Measurements from ENCODE around the gene CREB3L2.
"Not testable (repeated sequence)": the region's sequence is repeated elsewhere in the genome, so short reads cannot be mapped to it uniquely, and the experiment has no call there.

The CREB3L2 gene

DNA sequence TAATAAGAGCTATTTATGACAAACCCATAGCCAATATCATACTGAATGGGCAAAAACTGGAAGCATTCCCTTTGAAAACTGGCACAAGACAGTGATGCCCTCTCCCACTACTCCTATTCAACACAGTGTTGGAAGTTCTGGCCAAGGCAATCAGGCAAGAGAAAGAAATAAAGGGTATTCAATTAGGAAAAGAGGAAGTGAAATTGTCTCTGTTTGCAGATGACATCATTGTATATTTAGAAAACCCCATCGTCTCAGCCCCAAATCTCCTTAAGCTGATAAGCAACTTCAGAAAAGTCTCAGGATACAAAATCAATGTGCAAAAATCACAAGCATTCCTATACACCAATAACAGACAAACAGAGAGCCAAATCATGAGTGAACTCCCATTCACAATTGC, 38.2 kb upstream of the CREB3L2 start:
- not testable (repeated sequence) for H4K91ac ChIP-seq (ENCODE audit: low read length); H4K8ac ChIP-seq (ENCODE audit: low read length); H3K36me3 ChIP-seq (ENCODE audit: control insufficient read depth in 1 of 2, insufficient read depth in 2 of 2, low read depth in 1 of 2, low read length in 2 of 2); H3K9me3 ChIP-seq (ENCODE audit: control insufficient read depth, low read length); H3K4me1 ChIP-seq (ENCODE audit: control insufficient read depth, insufficient read depth, low read depth, low read length); H3K14ac ChIP-seq (ENCODE audit: low read length in 2 of 2); H2BK5ac ChIP-seq (ENCODE audit: low read depth, low read length, poor library complexity, severe bottlenecking); H3K4me2 ChIP-seq (ENCODE audit: low read length, poor library complexity, severe bottlenecking); H3K23ac ChIP-seq (ENCODE audit: low read length in 2 of 2); H3K18ac ChIP-seq (ENCODE audit: low read depth in 1 of 2, low read length in 2 of 2); H3K4me3 ChIP-seq (ENCODE audit: insufficient read depth in 1 of 2, low read depth in 1 of 2, low read length in 2 of 2); H2BK120ac ChIP-seq (ENCODE audit: low read depth, low read length); H2AFZ ChIP-seq (ENCODE audit: low read depth, low read length); H2BK12ac ChIP-seq (ENCODE audit: low read length in 2 of 2); H3K4ac ChIP-seq (ENCODE audit: low read depth in 1 of 2, low read length in 2 of 2); H3K27me3 ChIP-seq (ENCODE audit: control insufficient read depth in 1 of 2, insufficient read depth in 1 of 2, low read length in 2 of 2); H3K27ac ChIP-seq (ENCODE audit: low read length, poor library complexity, severe bottlenecking); H3K79me1 ChIP-seq (replicated peaks; ENCODE audit: low read length, poor library complexity, severe bottlenecking); H2BK15ac ChIP-seq (ENCODE audit: low read depth, poor library complexity, severe bottlenecking); DNase-seq; H2AK5ac ChIP-seq (ENCODE audit: low read length, severe bottlenecking); H3K9ac ChIP-seq (ENCODE audit: low read length)
- 72% methylated on average over 1 of the region's 1 CpG for WGBS

DNA sequence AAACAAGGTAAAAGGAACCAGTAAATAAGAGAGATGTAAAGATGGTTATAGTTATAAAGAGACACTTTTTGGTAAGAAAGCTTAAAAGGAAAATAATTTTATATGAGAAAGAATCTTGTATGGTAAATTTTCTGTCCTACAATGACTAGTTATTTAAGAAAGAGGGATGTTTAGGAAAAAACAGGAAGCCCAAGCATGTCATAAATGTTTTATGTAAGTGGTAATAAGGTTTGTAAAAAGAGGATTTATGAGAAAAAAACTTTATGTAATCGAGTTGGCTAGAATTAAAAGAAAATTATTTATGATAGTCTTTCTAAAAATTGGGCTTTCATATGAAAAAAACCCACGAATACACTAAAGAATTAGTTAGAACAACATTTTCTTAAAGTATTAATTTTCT, 34.2 kb upstream of the CREB3L2 start:
- Histone ChIP-seq H3K23ac (ENCODE audit: low read length in 2 of 2) (no peak overlapping the region), H2BK15ac (ENCODE audit: low read depth, poor library complexity, severe bottlenecking) (no peak overlapping the region), H3K4ac (ENCODE audit: low read depth in 1 of 2, low read length in 2 of 2) (no peak overlapping the region), H3K27ac (ENCODE audit: low read length, poor library complexity, severe bottlenecking) (no peak overlapping the region), H3K4me2 (ENCODE audit: low read length, poor library complexity, severe bottlenecking) (no peak overlapping the region), H2AFZ (ENCODE audit: low read depth, low read length) (no peak overlapping the region), H3K79me1 (replicated peaks; ENCODE audit: low read length, poor library complexity, severe bottlenecking) (no peaks in the 10 kb centered on the region), H3K27me3 (ENCODE audit: control insufficient read depth in 1 of 2, insufficient read depth in 1 of 2, low read length in 2 of 2) (no peaks in the 10 kb centered on the region), H3K4me1 (ENCODE audit: control insufficient read depth, insufficient read depth, low read depth, low read length) (peaks cover 2% of the 10 kb centered on the region), H2BK12ac (ENCODE audit: low read length in 2 of 2) (no peak overlapping the region), H2AK5ac (ENCODE audit: low read length, severe bottlenecking) (no peak overlapping the region), H3K14ac (ENCODE audit: low read length in 2 of 2) (no peak overlapping the region), H4K91ac (ENCODE audit: low read length) (no peak overlapping the region), H2BK120ac (ENCODE audit: low read depth, low read length) (no peak overlapping the region), H2BK5ac (ENCODE audit: low read depth, low read length, poor library complexity, severe bottlenecking) (no peak overlapping the region), H3K9me3 (ENCODE audit: control insufficient read depth, low read length) (no peaks in the 10 kb centered on the region), H3K4me3 (ENCODE audit: insufficient read depth in 1 of 2, low read depth in 1 of 2, low read length in 2 of 2) (no peak overlapping the region), H4K8ac (ENCODE audit: low read length) (no peak overlapping the region), H3K9ac (ENCODE audit: low read length) (no peak overlapping the region), H3K18ac (ENCODE audit: low read depth in 1 of 2, low read length in 2 of 2) (no peak overlapping the region), H3K36me3 (ENCODE audit: control insufficient read depth in 1 of 2, insufficient read depth in 2 of 2, low read depth in 1 of 2, low read length in 2 of 2) (no peaks in the 10 kb centered on the region)
- DNase-seq = no peak
- WGBS = no CpG with 5 or more reads among the region's 2 CpGs

DNA sequence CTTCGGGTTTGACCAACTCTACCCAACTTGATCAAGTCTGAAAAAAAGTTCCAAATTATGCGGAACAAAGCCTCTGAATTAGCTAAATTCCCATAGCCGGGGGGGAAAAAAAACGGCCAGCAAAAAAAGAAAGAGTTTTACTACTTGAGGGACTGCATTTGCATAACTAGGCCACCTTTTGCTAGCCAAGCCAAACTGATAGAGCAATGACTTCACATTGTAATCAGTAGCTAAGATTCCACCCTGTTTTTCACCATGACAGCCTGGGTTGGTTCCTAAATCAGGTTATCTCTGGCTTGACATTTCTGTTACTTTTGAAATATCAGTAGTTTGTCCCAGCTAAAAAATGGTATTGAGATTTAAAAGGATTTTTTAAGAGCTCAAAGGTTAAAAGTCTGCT, 31.4 kb upstream of the CREB3L2 start:
- Histone ChIP-seq H2BK120ac (ENCODE audit: low read depth, low read length) (no peak overlapping the region), H3K27me3 (ENCODE audit: control insufficient read depth in 1 of 2, insufficient read depth in 1 of 2, low read length in 2 of 2) (no peaks in the 10 kb centered on the region), H3K9ac (ENCODE audit: low read length) (no peak overlapping the region), H2BK12ac (ENCODE audit: low read length in 2 of 2) (no peak overlapping the region), H2BK5ac (ENCODE audit: low read depth, low read length, poor library complexity, severe bottlenecking) (no peak overlapping the region), H2BK15ac (ENCODE audit: low read depth, poor library complexity, severe bottlenecking) (no peak overlapping the region), H3K27ac (ENCODE audit: low read length, poor library complexity, severe bottlenecking) (no peak overlapping the region), H3K4me3 (ENCODE audit: insufficient read depth in 1 of 2, low read depth in 1 of 2, low read length in 2 of 2) (no peak overlapping the region), H2AFZ (ENCODE audit: low read depth, low read length) (no peak overlapping the region), H3K79me1 (replicated peaks; ENCODE audit: low read length, poor library complexity, severe bottlenecking) (no peaks in the 10 kb centered on the region), H3K4ac (ENCODE audit: low read depth in 1 of 2, low read length in 2 of 2) (no peak overlapping the region), H3K36me3 (ENCODE audit: control insufficient read depth in 1 of 2, insufficient read depth in 2 of 2, low read depth in 1 of 2, low read length in 2 of 2) (no peaks in the 10 kb centered on the region), H3K14ac (ENCODE audit: low read length in 2 of 2) (no peak overlapping the region), H4K8ac (ENCODE audit: low read length) (no peak overlapping the region), H3K18ac (ENCODE audit: low read depth in 1 of 2, low read length in 2 of 2) (no peak overlapping the region), H2AK5ac (ENCODE audit: low read length, severe bottlenecking) (peak overlapping the region; percentile 36), H3K9me3 (ENCODE audit: control insufficient read depth, low read length) (no peaks in the 10 kb centered on the region), H4K91ac (ENCODE audit: low read length) (no peak overlapping the region), H3K4me1 (ENCODE audit: control insufficient read depth, insufficient read depth, low read depth, low read length) (peaks cover 5% of the 10 kb centered on the region), H3K4me2 (ENCODE audit: low read length, poor library complexity, severe bottlenecking) (no peak overlapping the region), H3K23ac (ENCODE audit: low read length in 2 of 2) (no peak overlapping the region)
- no peak for DNase-seq
- WGBS = 68% methylated on average over 4 of the region's 4 CpGs

- Histone ChIP-seq H3K23ac (ENCODE audit: low read length in 2 of 2) (no peak overlapping the region), H2BK15ac (ENCODE audit: low read depth, poor library complexity, severe bottlenecking) (no peak overlapping the region), H2BK120ac (ENCODE audit: low read depth, low read length) (no peak overlapping the region), H3K14ac (ENCODE audit: low read length in 2 of 2) (no peak overlapping the region), H3K79me1 (replicated peaks; ENCODE audit: low read length, poor library complexity, severe bottlenecking) (no peaks in the 10 kb centered on the region), H3K9ac (ENCODE audit: low read length) (no peak overlapping the region), H2BK5ac (ENCODE audit: low read depth, low read length, poor library complexity, severe bottlenecking) (no peak overlapping the region), H3K9me3 (ENCODE audit: control insufficient read depth, low read length) (no peaks in the 10 kb centered on the region), H3K18ac (ENCODE audit: low read depth in 1 of 2, low read length in 2 of 2) (no peak overlapping the region), H3K4me1 (ENCODE audit: control insufficient read depth, insufficient read depth, low read depth, low read length) (peaks cover 5% of the 10 kb centered on the region), H2AK5ac (ENCODE audit: low read length, severe bottlenecking) (no peak overlapping the region), H4K91ac (ENCODE audit: low read length) (no peak overlapping the region), H3K27me3 (ENCODE audit: control insufficient read depth in 1 of 2, insufficient read depth in 1 of 2, low read length in 2 of 2) (no peaks in the 10 kb centered on the region), H3K36me3 (ENCODE audit: control insufficient read depth in 1 of 2, insufficient read depth in 2 of 2, low read depth in 1 of 2, low read length in 2 of 2) (no peaks in the 10 kb centered on the region), H4K8ac (ENCODE audit: low read length) (no peak overlapping the region), H2AFZ (ENCODE audit: low read depth, low read length) (no peak overlapping the region), H3K27ac (ENCODE audit: low read length, poor library complexity, severe bottlenecking) (no peak overlapping the region), H2BK12ac (ENCODE audit: low read length in 2 of 2) (no peak overlapping the region), H3K4ac (ENCODE audit: low read depth in 1 of 2, low read length in 2 of 2) (no peak overlapping the region), H3K4me3 (ENCODE audit: insufficient read depth in 1 of 2, low read depth in 1 of 2, low read length in 2 of 2) (no peak overlapping the region), H3K4me2 (ENCODE audit: low read length, poor library complexity, severe bottlenecking) (no peak overlapping the region)
- 71% methylated on average over 2 of the region's 3 CpGs for WGBS
- no peak for DNase-seq
These were observed 30.9 kb upstream of the CREB3L2 start for GRCh38 chr7:138032770-138033169.

Data from mesenchymal stem cell (in vitro differentiated cells and primary cell).